A204.1 (cell line): ENCODE measurements around the gene STX18.
"Not testable (repeated sequence)": the region's sequence is repeated elsewhere in the genome, so short reads cannot be mapped to it uniquely, and the experiment has no call there.

ENCODE experiments used
- FAIRE-seq: peaks from 2 replicates; lab custom pipeline; 2012; peaks lifted over from hg19 to GRCh38; lab: Jason Lieb, UNC

STX18 gene

GRCh38 chr4:4541661-4542570 lies at the start of gene STX18:
TSS of gene STX18 (minus strand) at chr4:4542048. CDS start at chr4:4541964, 84 bp downstream.
- FAIRE-seq, result no peak

- no peak for FAIRE-seq
Measured at GRCh38 chr4:4591071-4591470, 49.2 kb upstream of the STX18 start.

GRCh38 chr4:4590546-4590945 lies 48.7 kb upstream of the STX18 start:
- FAIRE-seq, result no peak

- no peak for FAIRE-seq
Measured at GRCh38 chr4:4585012-4585670, 43.3 kb upstream of the STX18 start.

GRCh38 chr4:4583606-4584005 lies 41.8 kb upstream of the STX18 start:
- no peak for FAIRE-seq

GRCh38 chr4:4582653-4583052 lies 40.8 kb upstream of the STX18 start:
- FAIRE-seq, result no peak

- FAIRE-seq, result no peak
Measured at GRCh38 chr4:4580494-4580893, 38.6 kb upstream of the STX18 start.

GRCh38 chr4:4578981-4579380 lies 37.1 kb upstream of the STX18 start:
- FAIRE-seq, result no peak

- no peak for FAIRE-seq
Measured at GRCh38 chr4:4577359-4577875, 35.6 kb upstream of the STX18 start.

GRCh38 chr4:4575284-4576211 lies 33.7 kb upstream of the STX18 start:
- no peak for FAIRE-seq

- FAIRE-seq, result no peak
Measured at GRCh38 chr4:4574792-4575191, 32.9 kb upstream of the STX18 start.

GRCh38 chr4:4574052-4574451 lies 32.2 kb upstream of the STX18 start:
- FAIRE-seq, result no peak

- no peak for FAIRE-seq
Measured at GRCh38 chr4:4572821-4573220, 31.0 kb upstream of the STX18 start.

- not testable (repeated sequence) for FAIRE-seq
Measured at GRCh38 chr4:4569861-4570260, 28.0 kb upstream of the STX18 start.

GRCh38 chr4:4568806-4569427 lies 27.1 kb upstream of the STX18 start:
- FAIRE-seq, result no peak

GRCh38 chr4:4566359-4566758 lies 24.5 kb upstream of the STX18 start:
- not testable (repeated sequence) for FAIRE-seq

- FAIRE-seq, result no peak
Measured at GRCh38 chr4:4564522-4564921, 22.7 kb upstream of the STX18 start.

- no peak for FAIRE-seq
Measured at GRCh38 chr4:4560642-4561041, 18.8 kb upstream of the STX18 start.

- FAIRE-seq, result no peak
Measured at GRCh38 chr4:4560136-4560535, 18.3 kb upstream of the STX18 start.

GRCh38 chr4:4559596-4559995 lies 17.7 kb upstream of the STX18 start:
- no peak for FAIRE-seq

- no peak for FAIRE-seq
Measured at GRCh38 chr4:4558881-4559280, 17.0 kb upstream of the STX18 start.

- FAIRE-seq, result no peak
Measured at GRCh38 chr4:4555916-4556315, 14.1 kb upstream of the STX18 start.
